HG02840 (cell line): ENCODE measurements around the gene PUM1.
"Not testable (repeated sequence)": the region's sequence is repeated elsewhere in the genome, so short reads cannot be mapped to it uniquely, and the experiment has no call there.

Experiments
- ATAC-seq: cut with Tn5 transposase; IDR thresholded peaks from one replicate; pipeline ENCODE4 v1.9.1; 2021; ENCODE audit warnings: mild to moderate bottlenecking, moderate library complexity, moderate number of reproducible peaks; ENCODE audit not compliant: unreplicated experiment, low FRiP score

Gene PUM1, protein sequence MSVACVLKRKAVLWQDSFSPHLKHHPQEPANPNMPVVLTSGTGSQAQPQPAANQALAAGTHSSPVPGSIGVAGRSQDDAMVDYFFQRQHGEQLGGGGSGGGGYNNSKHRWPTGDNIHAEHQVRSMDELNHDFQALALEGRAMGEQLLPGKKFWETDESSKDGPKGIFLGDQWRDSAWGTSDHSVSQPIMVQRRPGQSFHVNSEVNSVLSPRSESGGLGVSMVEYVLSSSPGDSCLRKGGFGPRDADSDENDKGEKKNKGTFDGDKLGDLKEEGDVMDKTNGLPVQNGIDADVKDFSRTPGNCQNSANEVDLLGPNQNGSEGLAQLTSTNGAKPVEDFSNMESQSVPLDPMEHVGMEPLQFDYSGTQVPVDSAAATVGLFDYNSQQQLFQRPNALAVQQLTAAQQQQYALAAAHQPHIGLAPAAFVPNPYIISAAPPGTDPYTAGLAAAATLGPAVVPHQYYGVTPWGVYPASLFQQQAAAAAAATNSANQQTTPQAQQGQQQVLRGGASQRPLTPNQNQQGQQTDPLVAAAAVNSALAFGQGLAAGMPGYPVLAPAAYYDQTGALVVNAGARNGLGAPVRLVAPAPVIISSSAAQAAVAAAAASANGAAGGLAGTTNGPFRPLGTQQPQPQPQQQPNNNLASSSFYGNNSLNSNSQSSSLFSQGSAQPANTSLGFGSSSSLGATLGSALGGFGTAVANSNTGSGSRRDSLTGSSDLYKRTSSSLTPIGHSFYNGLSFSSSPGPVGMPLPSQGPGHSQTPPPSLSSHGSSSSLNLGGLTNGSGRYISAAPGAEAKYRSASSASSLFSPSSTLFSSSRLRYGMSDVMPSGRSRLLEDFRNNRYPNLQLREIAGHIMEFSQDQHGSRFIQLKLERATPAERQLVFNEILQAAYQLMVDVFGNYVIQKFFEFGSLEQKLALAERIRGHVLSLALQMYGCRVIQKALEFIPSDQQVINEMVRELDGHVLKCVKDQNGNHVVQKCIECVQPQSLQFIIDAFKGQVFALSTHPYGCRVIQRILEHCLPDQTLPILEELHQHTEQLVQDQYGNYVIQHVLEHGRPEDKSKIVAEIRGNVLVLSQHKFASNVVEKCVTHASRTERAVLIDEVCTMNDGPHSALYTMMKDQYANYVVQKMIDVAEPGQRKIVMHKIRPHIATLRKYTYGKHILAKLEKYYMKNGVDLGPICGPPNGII

DNA sequence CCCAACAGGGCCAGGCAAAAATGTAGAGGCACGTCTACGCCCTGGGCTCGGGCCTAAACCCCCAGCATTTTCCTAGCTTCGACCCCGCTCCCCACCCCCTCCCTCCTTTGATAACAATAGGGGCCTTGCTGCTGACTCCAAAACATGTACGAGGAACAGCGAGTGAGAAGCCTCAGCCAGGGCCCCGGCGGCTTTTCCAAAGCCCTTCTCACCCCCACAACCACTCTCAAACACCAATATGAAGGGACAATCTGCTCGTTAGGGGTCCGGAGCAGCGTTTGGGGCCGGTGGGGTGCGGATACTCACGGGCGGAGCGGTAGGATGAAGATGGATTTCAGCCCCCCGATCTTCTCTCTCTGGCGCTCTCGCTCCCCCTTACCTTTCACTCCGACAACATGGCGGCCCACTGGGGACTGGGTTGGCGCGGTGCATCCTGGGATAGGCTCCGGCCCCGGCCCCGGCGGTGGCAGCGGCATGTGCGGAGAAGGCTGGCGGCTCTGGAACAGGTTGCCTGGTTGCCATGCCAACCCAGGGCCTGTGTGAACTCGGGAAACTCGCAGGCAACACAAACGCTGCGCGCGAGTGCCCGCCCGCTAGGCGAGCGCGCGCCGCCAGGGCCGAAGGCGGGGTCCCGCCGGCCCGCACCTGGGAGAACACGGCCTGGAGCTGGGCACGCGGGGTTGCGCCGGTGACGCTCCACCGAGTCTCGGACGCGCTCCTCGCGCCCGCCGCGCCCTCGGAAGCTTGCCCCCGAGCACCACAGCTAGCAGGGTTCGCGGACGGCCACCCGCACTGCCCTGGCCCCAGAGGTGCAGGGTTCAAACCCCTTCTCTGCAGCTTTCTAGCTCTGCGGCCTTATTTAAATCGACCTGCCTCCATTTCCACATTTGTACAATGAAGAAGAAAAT is at the start of gene PUM1:
Gene PUM1, minus strand, starts transcription at position 408 of the 908 bp plus-strand sequence. CDS start 6,151 bp downstream, outside the sequence.
- ATAC-seq = peak; percentile 90

DNA sequence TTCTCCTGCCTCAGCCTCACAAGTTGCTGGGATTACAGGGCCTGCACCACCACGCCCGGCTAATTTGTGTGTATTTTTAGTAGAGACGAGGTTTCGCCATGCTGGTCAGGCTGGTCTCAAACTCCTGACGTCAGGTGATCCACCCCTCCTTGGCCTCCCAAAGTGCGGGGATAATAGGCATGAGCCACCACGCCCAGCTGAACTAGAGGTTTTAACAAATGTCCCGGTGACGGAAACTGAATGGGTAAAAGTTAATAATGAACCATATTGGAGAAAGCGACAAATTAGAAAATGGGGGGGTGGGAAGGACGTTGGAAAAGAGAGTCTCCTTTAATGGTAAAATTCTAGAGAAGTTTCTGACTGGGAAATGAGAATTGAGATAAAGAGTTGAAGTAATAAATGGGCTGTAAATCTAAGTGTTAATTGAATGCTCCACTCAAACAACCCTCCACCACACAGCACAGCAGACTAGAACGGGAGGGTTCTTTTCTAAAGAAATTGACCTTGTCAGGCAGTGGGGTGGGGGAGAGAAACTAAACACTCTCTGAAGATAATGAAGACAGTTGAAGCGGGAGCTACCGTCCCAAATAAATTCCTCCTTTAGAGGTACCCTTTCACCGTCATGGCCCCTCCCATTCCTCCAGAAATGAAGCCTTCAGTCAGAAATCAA is 46.9 kb upstream of the PUM1 start:
- no peak for ATAC-seq

DNA sequence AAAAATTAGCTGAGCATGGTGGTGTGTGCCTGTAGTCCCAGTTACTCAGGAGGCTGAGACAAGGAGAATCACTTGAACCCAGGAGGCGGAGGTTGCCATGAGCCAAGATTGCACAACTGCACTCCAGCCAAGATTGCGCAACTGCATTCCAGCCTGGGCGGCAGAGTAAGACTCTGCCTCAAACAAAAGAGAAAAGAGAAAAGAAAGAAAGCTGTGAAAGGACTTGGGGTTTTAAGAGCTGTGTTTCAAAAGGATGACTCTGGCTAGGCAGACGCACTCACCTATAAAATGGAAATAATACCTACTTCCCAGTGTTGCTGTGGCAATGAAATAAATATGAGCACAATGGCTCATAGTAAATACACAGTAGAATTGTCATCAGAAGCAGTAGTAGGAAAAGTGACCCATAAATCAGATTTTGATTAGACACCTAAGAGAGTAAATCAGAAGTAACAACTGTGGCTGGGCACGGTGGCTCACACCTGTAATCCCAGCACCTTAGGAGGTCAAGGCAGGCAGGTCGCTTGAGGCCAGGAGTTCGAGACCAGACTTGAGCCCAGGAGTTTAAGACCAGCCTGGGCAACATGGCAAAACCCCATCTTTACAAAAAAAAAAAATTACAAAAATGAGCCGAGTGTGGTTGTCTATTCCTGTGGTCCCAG is 45.9 kb upstream of the PUM1 start:
- ATAC-seq = no peak

DNA sequence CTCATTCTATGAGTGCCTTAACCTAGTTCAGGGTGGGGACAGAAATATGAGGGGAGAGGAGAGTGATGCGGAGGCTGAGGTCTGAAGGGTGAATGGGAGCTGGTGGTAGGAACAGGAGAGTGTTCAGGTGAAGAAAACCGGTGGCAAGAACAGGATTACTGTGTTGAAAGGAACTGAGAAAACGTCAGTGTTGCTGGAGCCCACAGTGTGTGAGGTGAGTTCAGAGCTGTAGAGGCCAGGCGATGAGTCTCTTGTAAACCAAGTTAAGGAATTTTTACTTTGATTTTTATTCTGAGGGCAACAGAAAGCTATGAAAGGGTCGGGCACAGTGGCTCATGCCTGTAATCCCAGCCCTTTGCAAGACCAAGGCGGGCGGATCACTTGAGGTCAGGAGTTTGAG is 45.3 kb upstream of the PUM1 start:
- no peak for ATAC-seq

DNA sequence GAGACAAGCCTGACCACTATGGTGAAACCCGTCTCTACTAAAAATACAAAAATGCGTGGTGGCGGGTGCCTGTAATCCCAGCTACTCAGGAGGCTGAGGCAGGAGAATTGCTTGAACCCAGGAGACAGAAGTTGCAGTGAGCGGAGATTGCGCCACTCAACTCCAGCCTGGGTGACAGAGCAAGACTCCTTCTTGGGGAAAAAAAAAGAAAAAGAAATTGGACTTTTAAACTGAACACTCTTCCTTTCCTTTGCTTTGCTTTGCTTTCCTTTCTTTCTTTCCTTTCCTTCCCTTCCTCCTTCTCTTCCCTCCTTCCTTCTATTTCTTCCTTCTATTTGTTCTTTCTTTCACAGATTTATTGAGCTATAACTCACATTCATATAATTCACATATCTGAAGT is 43.3 kb upstream of the PUM1 start:
- no peak for ATAC-seq

DNA sequence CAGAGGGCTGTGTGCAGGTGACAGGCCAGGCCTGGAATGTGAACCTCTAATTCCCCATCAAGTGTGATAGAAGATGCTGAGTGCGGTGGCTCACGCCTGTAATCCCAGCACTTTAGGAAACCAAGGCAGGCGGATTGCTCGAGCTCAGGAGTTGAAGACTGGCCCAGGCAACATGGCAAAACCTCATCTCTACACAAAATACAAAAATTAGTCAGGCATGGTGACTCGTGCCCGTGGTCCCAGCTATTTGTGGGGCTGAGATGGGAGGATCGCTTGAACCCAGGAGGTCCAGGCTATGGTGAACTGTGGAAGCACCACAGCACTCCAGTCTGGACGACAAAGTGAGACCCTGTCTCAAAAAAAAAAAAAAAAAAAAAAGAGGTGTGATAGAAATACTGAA is 40.1 kb upstream of the PUM1 start:
- ATAC-seq = no peak

DNA sequence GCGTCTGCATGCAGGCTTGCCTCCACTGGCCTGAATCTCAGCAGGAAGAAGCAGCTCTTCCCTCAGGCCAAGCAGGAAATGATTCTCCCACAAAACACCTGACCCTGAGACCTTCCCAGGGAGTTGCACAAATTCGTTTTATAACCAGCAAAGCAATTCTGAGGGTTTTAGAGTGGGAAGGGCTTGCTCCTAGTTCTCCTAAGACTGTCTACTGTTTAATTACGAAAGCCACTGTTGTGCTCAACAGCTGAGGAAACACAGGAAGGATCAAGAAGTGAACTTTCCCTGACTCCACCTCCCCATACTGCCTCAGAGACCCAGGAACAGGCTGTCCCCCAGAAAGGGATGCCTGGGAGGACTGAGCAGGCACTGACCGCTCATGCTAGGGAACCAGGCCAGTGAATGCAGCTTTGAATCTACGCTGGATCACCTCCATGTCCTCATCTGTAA is 37.0 kb upstream of the PUM1 start:
- no peak for ATAC-seq

DNA sequence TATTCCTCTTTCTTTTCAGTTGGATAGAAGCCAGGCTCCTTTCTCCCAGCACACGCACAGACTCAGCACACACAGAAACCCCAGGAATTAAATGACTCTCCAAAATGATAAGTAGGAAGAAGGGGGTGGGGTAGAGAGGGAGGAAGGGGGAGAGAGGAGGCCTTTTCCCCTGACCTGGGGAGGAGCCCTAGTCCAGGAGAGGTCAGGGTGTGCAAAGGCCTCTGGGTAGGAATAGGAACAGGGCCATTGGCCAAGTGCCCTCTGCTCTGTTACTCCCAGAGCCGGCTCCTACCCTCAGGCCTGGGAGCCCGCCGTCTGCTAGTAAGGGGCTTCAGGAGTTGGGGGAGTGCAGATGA is 35.6 kb upstream of the PUM1 start:
- ATAC-seq = no peak

DNA sequence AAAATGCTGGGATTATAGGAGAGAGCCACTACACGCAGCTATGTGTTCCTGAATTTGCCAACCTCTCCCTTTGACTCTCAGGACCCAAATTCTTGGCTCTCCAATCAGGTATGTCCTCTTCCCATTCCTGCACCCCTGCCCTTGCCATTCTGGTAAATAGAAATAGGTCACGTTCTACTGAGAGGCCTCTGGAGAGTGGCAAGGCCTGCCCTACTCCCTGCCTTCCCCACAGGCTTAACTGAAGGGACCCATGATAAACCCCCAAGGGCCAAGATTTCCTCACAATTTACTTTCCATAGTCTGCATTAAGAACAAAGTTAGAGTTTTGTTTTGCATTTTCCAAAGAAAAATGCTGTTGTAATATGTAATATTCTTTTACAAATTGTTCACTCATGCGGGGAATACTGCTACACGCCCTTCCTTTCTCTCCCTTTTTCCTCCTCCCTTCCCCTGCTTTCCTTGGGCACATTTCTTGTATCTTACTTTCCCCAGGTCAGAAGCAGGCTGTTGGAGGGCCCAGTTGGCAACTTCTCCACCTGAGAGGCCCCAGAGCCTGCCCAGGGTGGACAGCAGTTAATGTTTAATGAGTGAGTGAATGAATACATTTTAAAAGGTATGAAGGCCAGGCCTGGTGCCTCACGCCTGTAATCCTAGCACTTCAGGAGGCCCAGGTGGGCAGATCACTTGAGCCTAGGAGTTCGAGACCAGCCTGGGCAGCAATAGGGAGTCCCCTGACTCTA is 33.9 kb upstream of the PUM1 start:
- ATAC-seq = no peak

DNA sequence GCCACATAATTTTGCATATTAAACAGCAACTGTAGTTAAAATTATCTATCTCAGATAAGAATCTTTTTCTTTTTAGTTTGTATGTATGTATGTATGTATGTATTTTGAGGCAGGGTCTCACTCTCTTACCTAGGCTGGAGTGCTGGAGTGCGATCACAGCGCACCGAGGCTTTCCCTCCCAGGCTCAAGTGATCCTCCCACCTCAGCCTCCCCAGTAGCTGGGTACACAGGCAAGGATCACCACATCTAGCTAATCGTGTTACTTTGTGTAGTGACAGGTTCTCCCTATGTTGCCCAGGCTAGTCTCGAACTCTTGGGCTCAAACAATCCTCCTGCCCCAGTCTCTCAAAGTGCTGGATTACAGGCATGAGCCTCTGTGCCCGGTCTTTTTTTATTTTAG is 30.5 kb upstream of the PUM1 start:
- ATAC-seq = no peak

DNA sequence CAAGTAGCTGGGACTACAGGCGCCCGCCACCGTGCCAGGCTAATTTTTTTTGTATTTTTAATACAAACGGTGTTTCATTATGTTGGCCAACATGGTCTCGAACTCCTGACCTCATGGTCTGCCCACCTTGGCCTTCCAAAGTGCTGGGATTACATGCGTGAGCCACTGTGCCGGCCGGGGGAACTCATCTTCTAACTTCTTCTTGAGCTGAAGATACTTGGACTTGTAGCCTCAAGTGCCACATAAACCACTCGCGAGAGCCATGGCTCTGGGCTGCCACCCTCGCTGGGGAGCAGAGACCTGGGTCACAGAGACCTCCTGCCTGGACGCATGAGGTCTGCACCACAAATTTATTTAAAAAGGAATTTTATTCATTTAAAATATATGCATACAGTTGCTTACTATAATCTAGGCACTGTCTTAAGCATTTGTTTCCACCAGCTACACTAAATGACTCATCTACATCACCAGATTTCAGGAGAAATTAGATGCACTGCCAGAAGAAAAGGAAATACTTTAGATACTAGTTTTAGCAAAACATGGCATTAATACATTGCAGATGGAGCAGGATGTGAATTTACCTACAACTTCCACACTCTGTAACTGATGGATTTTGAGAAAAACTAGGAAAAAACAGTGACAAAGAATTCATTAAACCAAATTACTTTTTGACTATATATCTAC is 29.9 kb upstream of the PUM1 start:
- ATAC-seq = no peak

DNA sequence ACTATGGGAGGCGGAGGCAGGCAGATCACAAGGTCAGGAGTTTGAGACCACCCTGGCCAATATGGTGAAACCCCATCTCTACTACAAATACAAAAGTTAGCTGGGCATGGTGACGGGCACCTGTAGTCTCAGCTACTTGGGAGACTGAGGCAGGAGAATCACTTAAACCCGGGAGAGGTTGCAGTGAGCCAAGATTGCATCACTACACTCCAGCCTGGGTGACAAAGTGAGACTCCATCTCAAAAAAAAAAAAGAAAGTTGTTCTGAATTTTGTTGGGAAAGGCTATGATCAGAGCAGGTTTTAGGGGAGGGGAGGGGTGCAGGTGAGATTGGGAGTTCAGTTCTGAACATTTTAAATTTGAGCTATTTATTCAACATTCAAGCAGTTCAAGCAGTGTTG is 22.6 kb upstream of the PUM1 start:
- not testable (repeated sequence) for ATAC-seq

DNA sequence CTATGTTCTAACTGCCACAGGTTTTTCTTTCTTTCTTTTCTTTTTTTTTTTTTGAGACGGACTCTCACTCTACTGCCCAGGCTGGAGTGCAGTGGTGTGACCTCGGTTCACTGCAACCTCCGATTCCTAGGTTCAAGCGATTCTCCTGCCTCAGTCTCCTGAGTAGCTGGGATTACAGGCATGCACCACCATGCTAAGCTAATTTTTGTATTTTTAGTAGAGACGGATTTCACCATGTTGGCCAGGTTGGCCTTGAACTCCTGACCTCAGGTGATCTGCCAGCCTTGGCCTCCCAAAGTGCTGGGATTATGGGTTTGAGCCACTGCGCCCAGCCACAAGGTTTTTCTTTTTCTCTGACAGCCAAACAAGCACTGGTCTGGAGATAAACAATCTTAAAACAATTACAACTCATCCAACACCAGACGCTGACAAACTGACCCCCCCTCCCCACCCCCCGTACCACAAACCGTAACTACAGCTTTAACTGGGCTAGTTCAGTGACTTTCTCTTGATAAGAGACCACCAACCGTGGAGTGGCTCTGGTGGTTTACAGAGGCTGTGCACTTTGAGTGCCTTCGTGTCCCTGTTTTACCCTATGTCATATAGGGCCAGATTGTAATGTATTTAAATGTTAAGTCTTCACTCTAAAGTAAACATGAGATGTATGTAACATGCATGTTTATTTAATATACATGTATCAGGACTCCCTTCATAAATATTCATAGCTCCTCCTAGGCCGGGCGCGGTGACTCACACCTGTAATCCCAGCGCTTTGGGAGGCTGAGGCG is 19.5 kb upstream of the PUM1 start:
- ATAC-seq = no peak

DNA sequence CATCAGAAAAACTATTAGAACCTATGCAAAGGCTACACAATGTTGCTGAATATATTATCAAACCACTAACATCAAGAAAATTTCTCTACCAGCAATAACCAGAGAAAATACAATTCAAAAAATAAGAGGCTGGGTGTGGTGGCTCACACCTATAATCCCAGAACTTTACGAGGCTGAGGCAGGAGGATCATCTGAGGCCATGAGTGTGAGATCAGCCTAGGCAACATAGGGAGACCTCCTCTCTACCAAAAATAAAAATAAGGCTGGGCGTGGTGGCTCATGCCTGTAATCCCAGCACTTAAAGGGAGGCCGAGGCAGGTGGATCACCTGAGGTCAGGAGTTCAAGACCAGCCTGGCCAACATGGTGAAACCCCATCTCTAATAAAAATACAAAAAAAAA is 16.9 kb upstream of the PUM1 start:
- ATAC-seq = no peak

DNA sequence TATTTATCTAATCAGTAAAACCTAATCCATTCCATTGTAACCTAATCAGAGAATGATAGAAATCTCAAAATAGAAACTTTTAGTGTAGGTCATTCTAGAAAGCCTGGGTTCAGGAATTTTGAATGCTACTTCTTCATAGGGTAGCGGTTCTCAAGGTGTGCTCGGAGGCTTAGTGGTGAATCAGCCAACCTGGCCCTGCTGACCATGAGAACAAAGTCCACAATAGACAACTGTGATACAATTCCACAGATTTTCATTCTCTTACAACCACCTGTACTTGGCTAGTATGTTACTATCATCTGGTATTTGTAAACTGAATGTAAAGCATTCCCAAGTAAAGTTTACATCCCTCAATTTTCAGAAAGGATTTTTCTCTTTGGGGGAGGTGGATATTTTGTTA is 7.5 kb upstream of the PUM1 start:
- ATAC-seq = no peak

DNA sequence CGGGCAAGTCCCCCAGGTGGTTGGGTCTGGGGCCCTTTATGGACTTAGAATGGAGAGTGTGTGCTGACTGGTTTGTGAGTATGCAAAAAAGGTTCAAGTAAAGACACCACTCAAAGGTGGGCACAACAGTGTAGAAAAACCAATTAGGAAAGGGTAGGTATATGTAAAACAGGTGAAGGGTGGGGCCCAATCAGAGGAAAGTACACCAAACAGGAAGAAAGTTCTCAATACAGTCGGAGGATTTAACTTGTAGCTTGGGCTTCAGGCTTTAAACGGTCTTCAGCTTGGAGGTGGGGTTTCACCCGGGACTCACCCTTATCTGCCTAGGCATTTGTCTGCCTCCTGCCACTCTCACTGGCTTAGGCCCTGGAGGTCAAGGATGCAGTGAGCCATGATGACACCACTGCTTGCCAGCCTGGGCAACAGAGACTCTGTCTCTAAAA is 6.8 kb upstream of the PUM1 start:
- ATAC-seq = no peak

DNA sequence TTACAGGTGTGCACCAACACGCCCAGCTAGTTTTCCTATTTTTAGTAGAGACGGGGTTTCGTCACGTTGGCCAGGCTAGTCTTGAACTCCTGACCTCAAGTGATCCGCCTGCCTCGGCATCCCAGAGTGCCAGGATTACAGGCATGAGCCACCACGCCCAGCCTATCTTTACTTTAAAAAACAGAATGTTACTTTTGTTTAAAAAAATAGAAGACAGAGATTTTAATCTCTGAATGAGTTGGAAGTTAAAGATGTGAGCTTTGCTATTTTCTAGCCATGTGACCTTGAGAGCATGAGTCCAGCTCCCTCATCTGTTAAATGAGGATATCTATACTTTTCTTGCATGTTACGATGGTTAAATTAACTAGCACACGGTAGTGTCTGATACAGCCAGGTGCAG is 3.9 kb upstream of the PUM1 start:
- ATAC-seq = no peak
